ENCODE measurements around the gene HNRNPLL.

- TF ChIP-seq CTCF (IDR thresholded peaks at IDR 0.05; ENCODE audit: control extremely low read depth in 1 of 3, insufficient read depth in 1 of 3, low read depth in 1 of 3, low read length in 3 of 3) = no peak
- TF ChIP-seq CEBPB (IDR thresholded peaks at IDR 0.05; ENCODE audit: low read depth, low read length) = no peak
- TF ChIP-seq JUN (IDR thresholded peaks at IDR 0.05; ENCODE audit: low read depth, low read length) = no peak
- no peak for TF ChIP-seq SRF (IDR thresholded peaks at IDR 0.05; ENCODE audit: low read depth, low read length)
- TF ChIP-seq TCF12 (IDR thresholded peaks at IDR 0.05; ENCODE audit: low read depth, low read length) = no peak
- no peak for TF ChIP-seq POLR2A (IDR thresholded peaks at IDR 0.05; ENCODE audit: control extremely low read depth in 1 of 2, low read depth in 2 of 2, low read length in 2 of 2)
- no peak for TF ChIP-seq POLR2AphosphoS5 (IDR thresholded peaks at IDR 0.05; ENCODE audit: low read depth, low read length)
- no peak for TF ChIP-seq KDM4A (IDR thresholded peaks at IDR 0.05; ENCODE audit: low read depth, low read length, severe bottlenecking)
These were observed 78.1 kb downstream of the HNRNPLL start for GRCh38 chr2:38524580-38524979.

Data from H1 (cell line).